ENCODE data around the gene PLXNA2. TPM values are rescaled to one million over a fixed set of nuclear protein-coding genes. Genes with fewer than 3 reads are reported as not detected.
A peak's percentile ranks its signal among the peaks of the same experiment; 100 is the strongest.

Gene PLXNA2
- total and polyA plus RNA-seq, 2 of the 8 experiments (the other 6 are each of a cell fraction or from before 2014, with no cell fraction given) = 0.33 to 1.5 TPM

GRCh38 chr1:208233978-208234377, 10.2 kb downstream of the PLXNA2 start:
- 0 out of 2 replicates have a peak, but pooled peaks cover 3% of the 10 kb centered on the region for H3K79me1 ChIP-seq (ENCODE audit: low read depth, low read length)
- no peak overlapping the region for H2BK120ac ChIP-seq (replicated peaks; ENCODE audit: low read depth, low read length)
- FAIRE-seq (no peak), DNase-seq (ENCODE audit: low read depth in 1 of 2, low spot score in 2 of 2) (no peak)
- H3K36me3 ChIP-seq (ENCODE audit: control insufficient read depth in 2 of 4, insufficient read depth in 4 of 4, low read length in 3 of 4) = no peaks in the 10 kb centered on the region
- no peak overlapping the region for H2BK5ac ChIP-seq (ENCODE audit: low read depth, low read length)
- no peak overlapping the region for H3K9ac ChIP-seq (replicated peaks in 1 of 4; ENCODE audit: extremely low read depth in 1 of 4, low read depth in 3 of 4, low read length in 3 of 4)
- 72% methylated on average over 3 of the region's 3 CpGs; no CpG with 5 or more reads in 1 of the 2 experiments for WGBS, 2 experiments (ENCODE audit: extremely low coverage in 1 of 2, insufficient coverage in 1 of 2, insufficient read length in 1 of 2, insufficient replicate concordance in 2 of 2, low coverage in 1 of 2, low lambda C conversion rate in 2 of 2, missing lambda C conversion rate in 1 of 2)
- no peak overlapping the region for H2BK15ac ChIP-seq (ENCODE audit: low read length)
- H4K91ac ChIP-seq (replicated peaks; ENCODE audit: insufficient read length, low read length) = no peak overlapping the region
- H4K5ac ChIP-seq (ENCODE audit: insufficient read length, low read depth, low read length) = no peak overlapping the region
- no peaks in the 10 kb centered on the region for H4K20me1 ChIP-seq (replicated peaks in 1 of 2; ENCODE audit: control insufficient read depth in 1 of 2, insufficient read depth in 2 of 2, low read length in 2 of 2)
- no peak overlapping the region for H3K14ac ChIP-seq (ENCODE audit: insufficient read length)
- H4K8ac ChIP-seq (ENCODE audit: extremely low read depth, insufficient read depth, low read length) = no peak overlapping the region
- no peak overlapping the region for H3K56ac ChIP-seq (replicated peaks; ENCODE audit: insufficient read length, low read depth, low read length)
- no peaks in the 10 kb centered on the region for H3K27me3 ChIP-seq (replicated peaks in 1 of 4; ENCODE audit: control insufficient read depth in 3 of 4, extremely low read depth in 1 of 4, insufficient read depth in 3 of 4, low read length in 3 of 4)
- POLR2A ChIA-PET (ENCODE audit: partially characterized antibody) = interaction anchor here (0.8 to 1.6 kb wide), 3 partner anchors 10 to 125 kb away, joined by 3 to 8 read pairs (median 3); partner anchors contain the start of gene PLXNA2
- no peaks in the 10 kb centered on the region for H3K23me2 ChIP-seq (ENCODE audit: low read depth, low read length)
- no peak overlapping the region for H3K4ac ChIP-seq (replicated peaks; ENCODE audit: insufficient read length, low read depth, low read length)
- H3K9me3 ChIP-seq (ENCODE audit: insufficient read depth in 2 of 2, low read depth in 1 of 2, low read length in 1 of 2) = no peaks in the 10 kb centered on the region
- no peak overlapping the region for H2AFZ ChIP-seq (ENCODE audit: low read length)
- 0 out of 4 replicates have a peak overlapping the region, but pooled peaks of 1 of the 2 experiments have one; percentile 3 for H3K4me2 ChIP-seq (ENCODE audit: insufficient read depth in 1 of 2, low read depth in 2 of 2, low read length in 2 of 2)
- no peak overlapping the region for H3K4me3 ChIP-seq (ENCODE audit: extremely low read depth in 1 of 4, insufficient read depth in 2 of 4, low read depth in 3 of 4, low read length in 4 of 4)
- CTCF ChIA-PET (ENCODE audit: partially characterized antibody) = interaction anchor here (0.9 to 16.9 kb wide), 23 partner anchors 10 to 366 kb away, joined by 3 to 315 read pairs (median 4); partner anchors contain the start of gene PLXNA2
- H2AK5ac ChIP-seq (ENCODE audit: low read depth, low read length) = no peak overlapping the region; the same call in 1 of the 2 replicates
- H2BK12ac ChIP-seq (ENCODE audit: low read depth, low read length) = peak overlapping the region; percentile 35; the same call in 1 of the 2 replicates
- no peaks in the 10 kb centered on the region for H3K79me2 ChIP-seq (ENCODE audit: control insufficient read depth in 1 of 2, insufficient read depth in 2 of 2, low read length in 2 of 2)
- no peak overlapping the region for H2BK20ac ChIP-seq (ENCODE audit: low read length)
- no peak overlapping the region for H3K23ac ChIP-seq (ENCODE audit: insufficient read length)
- H3K4me1 ChIP-seq (replicated peaks in 1 of 4; ENCODE audit: control insufficient read depth in 3 of 4, insufficient read depth in 4 of 4, low read length in 3 of 4) = peaks cover 4 to 32% (median 25%) of the 10 kb centered on the region in 4 experiments
- no peak overlapping the region for H3K18ac ChIP-seq (ENCODE audit: extremely low read depth, low read length)
- H3K27ac ChIP-seq (ENCODE audit: low read depth, low read length) = no peak overlapping the region
- no peak for TF ChIP-seq TCF12 (IDR thresholded peaks at IDR 0.05; ENCODE audit: low read depth, low read length)
- no peak for TF ChIP-seq RFX5 (IDR thresholded peaks at IDR 0.05; ENCODE audit: borderline replicate concordance, low read depth, low read length)
- no peak for TF ChIP-seq FOSL1 (IDR thresholded peaks at IDR 0.05; ENCODE audit: insufficient read depth, low read depth, low read length)
- no peak for TF ChIP-seq BCL11A (IDR thresholded peaks at IDR 0.05; ENCODE audit: low read depth in 2 of 2, low read length in 2 of 2)
- TF ChIP-seq ATF3 (IDR thresholded peaks at IDR 0.05; ENCODE audit: insufficient read depth, low read depth, low read length) = no peak
- TF ChIP-seq ASH2L (IDR thresholded peaks at IDR 0.05; ENCODE audit: low read length) = no peak
- no peak for TF ChIP-seq MAX (IDR thresholded peaks at IDR 0.05)
- no peak for TF ChIP-seq GABPA (IDR thresholded peaks at IDR 0.05; ENCODE audit: borderline replicate concordance, insufficient read depth, low read length)
- no peak for TF ChIP-seq EZH2 (IDR thresholded peaks at IDR 0.05; ENCODE audit: low read depth, low read length, severe bottlenecking)
- TF ChIP-seq SP4 (IDR thresholded peaks at IDR 0.05; ENCODE audit: low read length) = no peak
- no peak for TF ChIP-seq BRCA1 (IDR thresholded peaks at IDR 0.05; ENCODE audit: low read depth, low read length)
- no peak for TF ChIP-seq CHD2 (IDR thresholded peaks at IDR 0.05; ENCODE audit: low read length)
